GM18505 (cell line): ENCODE data around the gene LRBA.
"Not testable (repeated sequence)": the region's sequence is repeated elsewhere in the genome, so short reads cannot be mapped to it uniquely, and the experiment has no call there.

Experiments used
- ATAC-seq: cut with Tn5 transposase; IDR thresholded peaks from one replicate; pipeline ENCODE4 v1.9.1; 2021; ENCODE audit not compliant: unreplicated experiment
- POLR2A ChIP-seq: IDR thresholded peaks from 4 replicates; pipeline ENCODE4 v1.6.1; 2011; ENCODE audit warnings: borderline replicate concordance; ENCODE audit not compliant: insufficient read depth, insufficient read length; ENCODE audit errors: extremely low read depth

The LRBA gene

GRCh38 chr4:150390531-150390910 is 624.6 kb downstream of the LRBA start:
- no peak for TF ChIP-seq POLR2A
- no peak for ATAC-seq

GRCh38 chr4:150389896-150390530 is 625.1 kb downstream of the LRBA start:
- no peak for ATAC-seq
- TF ChIP-seq POLR2A: no peak

- no peak for ATAC-seq
- no peak for TF ChIP-seq POLR2A
These were observed 627.1 kb downstream of the LRBA start for GRCh38 chr4:150387981-150388380.

- not testable (repeated sequence) for ATAC-seq
These were observed 628.7 kb downstream of the LRBA start for GRCh38 chr4:150386415-150386814.

- TF ChIP-seq POLR2A: no peak
- no peak for ATAC-seq
These were observed 629.5 kb downstream of the LRBA start for GRCh38 chr4:150385606-150386005.

GRCh38 chr4:150384249-150384648 is 630.8 kb downstream of the LRBA start:
- no peak for ATAC-seq
- no peak for TF ChIP-seq POLR2A

GRCh38 chr4:150382028-150382427 is 633.1 kb downstream of the LRBA start:
- no peak for ATAC-seq
- TF ChIP-seq POLR2A: no peak

GRCh38 chr4:150381609-150382008 is 633.5 kb downstream of the LRBA start:
- no peak for TF ChIP-seq POLR2A
- no peak for ATAC-seq

GRCh38 chr4:150381036-150381435 is 634.0 kb downstream of the LRBA start:
- no peak for ATAC-seq

GRCh38 chr4:150379454-150379853 is 635.6 kb downstream of the LRBA start:
- ATAC-seq: no peak
- no peak for TF ChIP-seq POLR2A

More at GRCh38 chr4:150381036-150381435, 634.0 kb downstream of the LRBA start:
- TF ChIP-seq POLR2A: no peak

- TF ChIP-seq POLR2A: no peak
- ATAC-seq: no peak
These were observed 640.1 kb downstream of the LRBA start for GRCh38 chr4:150375025-150375424.

GRCh38 chr4:150371869-150372268 is 643.2 kb downstream of the LRBA start:
- ATAC-seq: no peak

GRCh38 chr4:150369434-150370380 is 645.4 kb downstream of the LRBA start:
- no peak for ATAC-seq
- no peak for TF ChIP-seq POLR2A

More at GRCh38 chr4:150371869-150372268, 643.2 kb downstream of the LRBA start:
- no peak for TF ChIP-seq POLR2A

GRCh38 chr4:150368667-150369066 is 646.4 kb downstream of the LRBA start:
- no peak for ATAC-seq
- no peak for TF ChIP-seq POLR2A
